ENCODE results near the gene CAPZA1.

DNA sequence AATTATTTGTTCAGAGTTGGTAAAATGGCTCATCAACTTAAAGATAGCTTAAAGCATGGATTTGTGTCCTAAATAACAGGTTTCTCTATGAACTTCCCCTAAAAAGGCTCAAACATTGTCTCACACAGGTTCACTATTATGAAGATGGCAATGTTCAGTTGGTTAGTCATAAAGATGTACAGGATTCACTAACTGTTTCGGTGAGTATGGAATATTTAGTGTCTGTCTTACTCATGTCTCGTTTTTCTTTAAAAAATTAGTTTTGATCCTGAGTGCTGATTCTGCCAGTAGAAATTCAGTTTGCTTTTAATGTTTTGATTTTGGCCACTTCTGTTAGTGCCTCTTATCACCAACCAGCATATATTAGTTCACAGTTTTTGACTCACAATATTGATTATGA is 47.3 kb downstream of the CAPZA1 start:
- TF ChIP-seq POLR2A (IDR thresholded peaks at IDR 0.05) = no peak
- TF ChIP-seq, protein P1, sequence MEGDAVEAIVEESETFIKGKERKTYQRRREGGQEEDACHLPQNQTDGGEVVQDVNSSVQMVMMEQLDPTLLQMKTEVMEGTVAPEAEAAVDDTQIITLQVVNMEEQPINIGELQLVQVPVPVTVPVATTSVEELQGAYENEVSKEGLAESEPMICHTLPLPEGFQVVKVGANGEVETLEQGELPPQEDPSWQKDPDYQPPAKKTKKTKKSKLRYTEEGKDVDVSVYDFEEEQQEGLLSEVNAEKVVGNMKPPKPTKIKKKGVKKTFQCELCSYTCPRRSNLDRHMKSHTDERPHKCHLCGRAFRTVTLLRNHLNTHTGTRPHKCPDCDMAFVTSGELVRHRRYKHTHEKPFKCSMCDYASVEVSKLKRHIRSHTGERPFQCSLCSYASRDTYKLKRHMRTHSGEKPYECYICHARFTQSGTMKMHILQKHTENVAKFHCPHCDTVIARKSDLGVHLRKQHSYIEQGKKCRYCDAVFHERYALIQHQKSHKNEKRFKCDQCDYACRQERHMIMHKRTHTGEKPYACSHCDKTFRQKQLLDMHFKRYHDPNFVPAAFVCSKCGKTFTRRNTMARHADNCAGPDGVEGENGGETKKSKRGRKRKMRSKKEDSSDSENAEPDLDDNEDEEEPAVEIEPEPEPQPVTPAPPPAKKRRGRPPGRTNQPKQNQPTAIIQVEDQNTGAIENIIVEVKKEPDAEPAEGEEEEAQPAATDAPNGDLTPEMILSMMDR (IDR thresholded peaks at IDR 0.05) = no peak
